Activated naive CD8-positive, alpha-beta T cell treated with anti-CD3 and anti-CD28 coated beads, Interleukin-2, amount 50 U/mL, for 24 hours (primary cell): Measurements from ENCODE around the gene ZIC4.

Source experiments
- ATAC-seq: fragments of 150-1000 bp; cut with Tn5 transposase; one replicate; pipeline ENCODE4 v1.10.0; 2021
- DNase-seq: peaks from one replicate; pipeline ENCODE4 v3.0.0; 2021
- H3K27ac Mint-ChIP-seq: one replicate; pipeline ENCODE4 v1.8.0; 2021; ENCODE audit warnings: mild to moderate bottlenecking, mixed read lengths
- H3K27me3 Mint-ChIP-seq: one replicate; pipeline ENCODE4 v1.8.0; 2021; ENCODE audit warnings: mixed read lengths
- H3K36me3 Mint-ChIP-seq: one replicate; pipeline ENCODE4 v1.8.0; 2021; ENCODE audit warnings: low read depth, mixed read lengths
- H3K4me1 Mint-ChIP-seq: one replicate; pipeline ENCODE4 v1.8.0; 2021; ENCODE audit warnings: mixed read lengths
- H3K4me3 Mint-ChIP-seq: one replicate; pipeline ENCODE4 v1.8.0; 2021; ENCODE audit warnings: mild to moderate bottlenecking, moderate library complexity, mixed read lengths
- H3K9me3 Mint-ChIP-seq: one replicate; pipeline ENCODE4 v1.8.0; 2021; ENCODE audit warnings: mixed read lengths

Gene ZIC4

DNA sequence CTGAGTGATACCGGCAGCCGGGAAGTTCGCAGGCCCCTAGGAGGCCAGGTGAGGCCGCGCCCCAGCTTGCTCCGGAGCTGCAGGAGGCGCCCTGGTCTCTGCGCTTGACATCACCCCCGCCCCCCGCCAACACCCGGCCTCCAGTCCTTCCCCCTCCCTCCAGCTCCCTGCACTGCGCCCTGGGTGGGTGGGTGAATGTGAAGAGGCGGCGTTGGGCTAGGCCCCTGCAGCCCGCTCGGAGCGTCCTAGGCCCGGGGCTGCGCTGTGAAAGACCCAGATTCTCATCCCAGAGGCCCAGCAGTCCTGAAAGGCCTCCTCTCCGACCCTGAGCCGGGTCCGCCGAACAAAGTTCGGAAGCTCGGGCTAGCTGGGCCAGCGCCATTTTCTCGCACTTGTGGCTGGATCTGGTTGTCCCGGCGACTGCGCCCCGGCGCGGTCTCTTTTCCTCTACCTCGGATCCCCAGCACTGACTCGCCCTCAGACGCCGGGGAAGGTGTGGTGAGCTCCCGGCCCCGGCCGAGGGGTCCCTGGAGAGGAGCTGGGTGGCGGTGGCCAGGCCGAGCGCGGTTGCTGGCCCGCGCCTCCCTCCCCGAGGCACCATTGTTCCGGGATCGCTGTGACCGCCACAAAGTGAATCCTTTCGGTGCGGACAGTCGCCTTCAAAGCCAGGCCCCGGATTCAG is 12.9 kb downstream of the ZIC4 start:
- H3K27me3 Mint-ChIP-seq: peaks cover 83% of the 10 kb centered on the region

DNA sequence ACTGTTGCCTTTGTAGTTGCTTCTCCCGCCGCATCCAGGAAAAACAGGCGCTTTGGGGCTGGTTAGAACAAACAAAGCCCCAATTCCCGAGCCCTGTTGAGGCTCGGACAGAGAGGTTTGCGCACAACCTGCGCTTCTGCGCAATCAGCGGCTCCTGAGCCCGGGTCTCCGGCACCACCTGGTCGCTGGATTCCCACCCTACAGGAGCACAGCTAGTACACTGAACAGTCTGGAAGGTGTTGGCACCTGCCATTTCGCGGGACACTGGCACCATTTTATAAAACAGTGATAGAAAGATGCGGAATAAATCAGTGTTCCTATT is 13.8 kb downstream of the ZIC4 start:
- H3K27me3 Mint-ChIP-seq: peaks cover 81% of the 10 kb centered on the region
- no peak overlapping the region for H3K4me3 Mint-ChIP-seq
- no peak overlapping the region for H3K27ac Mint-ChIP-seq
- DNase-seq (no peak), ATAC-seq (no peak)
- peaks cover 2% of the 10 kb centered on the region for H3K4me1 Mint-ChIP-seq
- H3K9me3 Mint-ChIP-seq: peaks cover 9% of the 10 kb centered on the region
- peaks cover 12% of the 10 kb centered on the region for H3K36me3 Mint-ChIP-seq

More for the DNA sequence above, 12.9 kb downstream of the ZIC4 start:
- Mint-ChIP-seq H3K27ac (no peak overlapping the region), H3K9me3 (peaks cover 9% of the 10 kb centered on the region), H3K4me1 (peaks cover 2% of the 10 kb centered on the region), H3K4me3 (no peak overlapping the region), H3K36me3 (peaks cover 12% of the 10 kb centered on the region)
- ATAC-seq (no peak), DNase-seq (no peak)

DNA sequence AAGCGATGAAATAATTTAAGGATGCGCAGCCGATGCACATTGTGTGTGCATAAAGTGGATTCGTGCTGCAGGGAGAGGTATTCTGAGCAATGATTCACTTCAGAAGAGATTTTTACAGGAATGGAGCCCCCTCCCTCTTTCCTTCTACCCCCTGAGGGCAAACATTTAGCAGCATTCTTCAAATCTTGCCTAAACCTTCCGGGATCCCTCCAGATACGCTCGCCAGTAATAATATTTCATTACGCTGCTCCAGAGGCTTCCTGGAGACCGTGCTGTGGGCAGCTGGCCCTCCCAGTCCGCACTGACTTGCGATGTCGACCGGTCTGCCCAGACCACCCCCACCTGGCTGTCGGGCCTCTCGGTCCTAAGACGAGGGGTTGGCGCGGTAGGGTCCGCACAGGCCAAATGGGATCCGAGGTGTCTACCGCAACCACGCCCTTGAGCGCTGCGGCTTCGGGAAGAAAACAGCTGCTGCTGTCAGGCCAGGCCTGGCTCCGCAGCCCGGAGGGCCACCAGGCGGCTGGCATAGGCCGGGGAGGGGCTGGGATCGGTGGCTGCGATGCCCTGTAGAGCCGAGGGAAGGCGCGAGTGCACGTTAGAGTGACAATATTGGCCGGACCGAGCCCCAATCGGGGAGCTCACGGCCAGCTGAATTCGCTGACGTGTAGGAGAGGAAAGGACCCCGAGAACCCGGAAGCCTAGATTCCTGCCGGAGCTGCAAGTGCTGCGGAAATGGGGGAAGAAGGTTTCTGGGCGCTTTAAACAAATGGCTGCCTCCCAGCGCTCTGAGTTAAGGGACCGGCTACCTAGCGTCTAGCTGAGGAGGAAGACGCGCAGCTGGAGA is 14.3 kb downstream of the ZIC4 start:
- ATAC-seq: no peak
- peaks cover 12% of the 10 kb centered on the region for H3K36me3 Mint-ChIP-seq

GRCh38 chr3:147390589-147391569 is 15.5 kb downstream of the ZIC4 start:
- H3K9me3 Mint-ChIP-seq: peaks cover 9% of the 10 kb centered on the region
- no peak overlapping the region for H3K4me3 Mint-ChIP-seq
- H3K27ac Mint-ChIP-seq: no peak overlapping the region
- ATAC-seq (no peak), DNase-seq (no peak)
- peaks cover 2% of the 10 kb centered on the region for H3K4me1 Mint-ChIP-seq
- peaks cover 12% of the 10 kb centered on the region for H3K36me3 Mint-ChIP-seq
- peaks cover 86% of the 10 kb centered on the region for H3K27me3 Mint-ChIP-seq

More for the DNA sequence above, 14.3 kb downstream of the ZIC4 start:
- no peak overlapping the region for H3K27ac Mint-ChIP-seq
- no peak overlapping the region for H3K4me3 Mint-ChIP-seq
- peaks cover 2% of the 10 kb centered on the region for H3K4me1 Mint-ChIP-seq
- H3K27me3 Mint-ChIP-seq: peaks cover 81% of the 10 kb centered on the region
- no peak for DNase-seq
- peaks cover 9% of the 10 kb centered on the region for H3K9me3 Mint-ChIP-seq

GRCh38 chr3:147389717-147390116 is 16.6 kb downstream of the ZIC4 start:
- peaks cover 86% of the 10 kb centered on the region for H3K27me3 Mint-ChIP-seq
- ATAC-seq (no peak), DNase-seq (no peak)
- H3K4me3 Mint-ChIP-seq: no peak overlapping the region
- H3K27ac Mint-ChIP-seq: no peak overlapping the region
- H3K9me3 Mint-ChIP-seq: peaks cover 9% of the 10 kb centered on the region
- peaks cover 11% of the 10 kb centered on the region for H3K36me3 Mint-ChIP-seq
- H3K4me1 Mint-ChIP-seq: peaks cover 2% of the 10 kb centered on the region

DNA sequence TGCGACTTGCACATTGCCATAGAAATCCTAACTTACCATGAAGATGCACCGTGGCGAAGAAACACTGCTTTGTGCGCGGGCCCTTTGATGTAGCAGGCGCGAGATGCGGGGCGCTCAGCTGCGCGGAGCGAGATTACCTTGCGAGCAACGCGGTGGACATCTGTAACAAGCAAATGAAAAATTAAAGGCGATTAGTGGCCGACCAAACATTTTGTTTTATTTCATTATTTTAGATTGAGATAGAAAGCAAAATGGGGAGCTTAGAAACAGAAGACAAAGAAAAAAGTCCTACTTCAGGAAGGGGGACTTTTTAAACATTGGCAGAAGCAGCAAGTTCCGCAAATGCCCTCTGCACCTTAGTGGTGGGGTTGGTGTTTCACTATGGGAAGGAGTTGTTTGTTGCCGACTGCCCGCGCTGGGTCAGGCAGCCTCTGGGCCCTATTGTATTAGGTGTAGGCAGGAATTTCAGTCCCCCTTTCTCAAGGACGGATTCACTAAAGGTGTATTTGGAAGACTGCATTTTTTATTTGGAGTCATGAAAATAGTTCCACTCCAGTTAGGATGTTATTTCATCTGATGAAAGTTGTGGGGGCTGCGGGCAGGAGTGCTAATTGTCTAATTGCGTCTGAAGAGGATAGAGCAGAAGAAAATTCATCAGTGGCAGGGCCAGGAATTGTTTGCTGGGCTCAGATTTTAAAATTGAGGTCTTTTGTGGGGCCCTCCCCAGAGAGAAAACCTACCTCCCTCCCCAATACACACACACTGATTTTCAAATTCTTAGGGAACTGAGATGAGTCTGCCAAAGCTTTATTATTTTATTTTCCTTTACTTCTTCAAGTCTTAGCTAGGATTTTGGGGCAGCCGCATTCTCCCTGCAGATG is 17.4 kb downstream of the ZIC4 start:
- Mint-ChIP-seq H3K27ac (no peak overlapping the region), H3K27me3 (peaks cover 87% of the 10 kb centered on the region), H3K9me3 (peaks cover 9% of the 10 kb centered on the region), H3K36me3 (peaks cover 9% of the 10 kb centered on the region), H3K4me1 (no peaks in the 10 kb centered on the region), H3K4me3 (no peak overlapping the region)
- ATAC-seq (no peak), DNase-seq (no peak)

DNA sequence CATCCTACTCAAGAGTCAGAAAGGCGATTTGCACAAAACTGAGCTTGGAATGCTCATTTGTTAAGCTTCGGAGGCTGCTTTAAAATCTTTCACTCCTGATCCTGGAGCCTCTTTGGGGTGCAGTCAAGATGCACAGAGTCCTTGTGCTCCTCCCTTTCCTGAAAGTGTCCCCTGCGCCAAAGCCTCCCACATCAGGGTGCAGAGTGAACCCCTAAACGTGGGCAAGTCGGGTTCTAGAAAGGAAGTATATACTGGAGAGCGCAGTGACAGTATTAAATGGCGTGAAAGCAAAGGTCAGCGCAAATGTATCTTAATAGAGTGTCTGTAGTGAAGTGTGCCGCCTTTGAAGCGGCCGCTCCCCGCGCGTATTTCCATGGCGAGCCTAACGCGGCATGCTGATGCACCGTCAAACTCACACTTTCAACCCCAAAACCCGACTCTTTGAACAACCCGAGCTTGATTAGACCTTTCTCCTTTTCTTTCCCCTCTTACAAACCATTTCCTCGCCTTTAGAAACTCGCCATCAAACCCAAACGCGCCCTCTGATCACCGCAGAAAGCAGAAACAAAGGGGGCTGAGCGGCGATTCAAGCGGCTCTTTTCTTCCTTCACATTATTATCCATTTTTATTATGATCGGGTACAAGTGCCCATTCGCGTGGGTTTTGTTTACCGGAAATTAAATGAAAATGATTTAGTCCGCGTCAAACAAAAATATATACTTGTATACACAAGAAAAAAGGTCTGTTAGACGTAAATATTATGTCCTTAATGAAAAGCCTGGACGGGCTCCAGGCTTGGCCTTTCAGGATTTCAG is 18.3 kb downstream of the ZIC4 start:
- peaks cover 93% of the 10 kb centered on the region for H3K27me3 Mint-ChIP-seq
- H3K27ac Mint-ChIP-seq: no peak overlapping the region
- peaks cover 9% of the 10 kb centered on the region for H3K9me3 Mint-ChIP-seq
- no peak overlapping the region for H3K4me3 Mint-ChIP-seq
- H3K36me3 Mint-ChIP-seq: peaks cover 8% of the 10 kb centered on the region
- ATAC-seq: no peak
- no peaks in the 10 kb centered on the region for H3K4me1 Mint-ChIP-seq
- no peak for DNase-seq

GRCh38 chr3:147387291-147387884 is 19.0 kb downstream of the ZIC4 start:
- Mint-ChIP-seq H3K4me3 (no peak overlapping the region), H3K4me1 (no peaks in the 10 kb centered on the region), H3K36me3 (peaks cover 8% of the 10 kb centered on the region), H3K27me3 (peaks cover 93% of the 10 kb centered on the region), H3K27ac (no peak overlapping the region), H3K9me3 (peaks cover 9% of the 10 kb centered on the region)
- ATAC-seq: no peak
- DNase-seq: no peak

GRCh38 chr3:147385059-147386012 is 21.0 kb downstream of the ZIC4 start:
- Mint-ChIP-seq H3K27ac (no peak overlapping the region), H3K36me3 (peaks cover 4% of the 10 kb centered on the region), H3K4me3 (no peak overlapping the region), H3K27me3 (peaks cover 95% of the 10 kb centered on the region), H3K4me1 (no peaks in the 10 kb centered on the region), H3K9me3 (peaks cover 9% of the 10 kb centered on the region)
- ATAC-seq (no peak), DNase-seq (no peak)

DNA sequence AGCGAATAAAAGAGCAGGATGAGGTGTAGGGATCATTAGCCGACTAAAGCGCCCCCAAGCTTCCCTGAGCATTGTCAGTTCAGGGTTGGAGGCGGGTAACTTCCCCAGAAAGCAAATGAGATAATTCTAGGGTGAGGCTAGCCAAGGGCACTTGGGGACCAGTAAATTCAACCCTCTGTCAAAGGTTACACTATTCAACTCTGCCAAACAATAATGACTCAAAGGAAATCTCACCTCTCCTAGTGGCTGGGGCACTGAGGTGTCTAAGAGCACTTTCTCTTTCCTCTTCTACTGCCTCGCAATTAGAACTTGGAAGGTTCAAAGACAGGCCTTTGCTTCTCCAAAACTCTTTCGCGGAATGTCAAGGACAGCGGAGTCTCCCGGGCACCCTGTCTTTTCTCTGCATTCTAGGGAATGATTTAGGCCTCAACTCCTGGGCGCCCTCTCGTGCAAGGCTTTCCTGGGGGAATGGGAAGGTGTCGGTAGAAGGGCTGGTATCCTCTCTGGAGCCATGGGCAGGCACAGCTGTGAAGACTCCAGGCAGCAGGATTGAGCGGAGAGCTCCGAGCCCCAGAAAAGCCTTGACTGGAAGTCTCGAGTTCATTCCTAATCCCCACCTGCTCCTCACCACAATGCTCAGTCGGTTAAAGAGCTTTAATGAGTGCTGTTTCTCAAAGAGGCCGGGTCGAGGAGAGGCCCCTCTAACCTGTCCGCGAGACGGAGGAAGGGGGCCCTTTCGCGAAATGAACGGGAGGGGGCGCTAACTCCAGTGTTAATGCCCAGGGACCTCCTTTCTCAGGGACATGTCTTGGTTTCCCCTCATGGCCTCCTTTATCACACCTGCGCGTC is 21.9 kb downstream of the ZIC4 start:
- Mint-ChIP-seq H3K9me3 (peaks cover 7% of the 10 kb centered on the region), H3K4me3 (no peak overlapping the region), H3K27me3 (peaks cover 94% of the 10 kb centered on the region), H3K36me3 (peaks cover 2% of the 10 kb centered on the region), H3K4me1 (no peaks in the 10 kb centered on the region), H3K27ac (no peak overlapping the region)
- ATAC-seq: no peak
- DNase-seq: no peak

- H3K36me3 Mint-ChIP-seq: no peaks in the 10 kb centered on the region
- no peak overlapping the region for H3K4me3 Mint-ChIP-seq
- H3K9me3 Mint-ChIP-seq: peaks cover under 1% of the 10 kb centered on the region
- ATAC-seq: no peak
- DNase-seq: no peak
- no peak overlapping the region for H3K27ac Mint-ChIP-seq
- no peaks in the 10 kb centered on the region for H3K4me1 Mint-ChIP-seq
- H3K27me3 Mint-ChIP-seq: peaks cover 94% of the 10 kb centered on the region
Observed at GRCh38 chr3:147383617-147384016, 22.7 kb downstream of the ZIC4 start.
